Measurements from ENCODE around the gene ZNF324B.
"Not testable (repeated sequence)": the region's sequence is repeated elsewhere in the genome, so short reads cannot be mapped to it uniquely, and the experiment has no call there.

Gene ZNF324B

DNA sequence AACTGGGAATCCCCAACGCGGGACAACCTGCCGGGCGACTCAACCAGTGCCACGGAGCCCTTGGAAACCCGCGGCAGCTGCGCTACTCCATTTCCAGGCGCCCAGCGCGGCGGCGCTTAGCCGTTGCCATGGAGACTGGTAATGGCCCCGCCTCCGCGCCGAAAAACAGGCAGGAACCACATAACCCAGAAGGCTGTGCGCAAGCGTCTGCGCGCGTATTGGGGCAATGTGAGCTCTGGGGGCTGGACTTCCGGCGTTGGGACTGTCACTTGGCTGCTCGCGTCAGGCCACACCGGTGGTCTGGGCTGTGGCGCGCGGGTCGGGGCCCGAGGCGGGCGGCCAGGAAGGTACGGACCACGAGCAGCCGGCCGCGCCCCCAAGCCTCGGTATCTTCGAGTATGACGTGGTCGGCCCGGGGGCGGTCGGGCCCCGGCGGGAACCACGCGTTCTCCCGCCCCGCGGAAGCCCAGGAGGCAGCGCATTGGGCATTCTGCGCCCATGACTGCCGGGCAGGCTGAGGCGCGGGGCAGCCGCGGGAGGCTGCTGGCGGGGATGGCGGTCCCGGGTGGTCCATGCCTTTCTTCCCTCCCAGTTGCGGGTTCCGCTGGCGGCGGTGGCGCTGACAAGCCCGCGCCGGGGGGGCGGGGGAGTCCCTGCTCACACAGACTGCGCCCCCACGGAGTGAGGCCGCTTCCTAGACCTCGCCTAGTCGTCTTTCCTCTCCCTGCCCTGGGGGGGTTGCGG is at the start of gene ZNF324B:
Gene ZNF324B (plus strand): TSS at position 265 of the 744 bp plus-strand sequence. CDS start 2,080 bp downstream, outside the sequence.
- in situ Hi-C loops (cut with MboI; ENCODE audit: low sequenced_read_pairs) = no loop called here

DNA sequence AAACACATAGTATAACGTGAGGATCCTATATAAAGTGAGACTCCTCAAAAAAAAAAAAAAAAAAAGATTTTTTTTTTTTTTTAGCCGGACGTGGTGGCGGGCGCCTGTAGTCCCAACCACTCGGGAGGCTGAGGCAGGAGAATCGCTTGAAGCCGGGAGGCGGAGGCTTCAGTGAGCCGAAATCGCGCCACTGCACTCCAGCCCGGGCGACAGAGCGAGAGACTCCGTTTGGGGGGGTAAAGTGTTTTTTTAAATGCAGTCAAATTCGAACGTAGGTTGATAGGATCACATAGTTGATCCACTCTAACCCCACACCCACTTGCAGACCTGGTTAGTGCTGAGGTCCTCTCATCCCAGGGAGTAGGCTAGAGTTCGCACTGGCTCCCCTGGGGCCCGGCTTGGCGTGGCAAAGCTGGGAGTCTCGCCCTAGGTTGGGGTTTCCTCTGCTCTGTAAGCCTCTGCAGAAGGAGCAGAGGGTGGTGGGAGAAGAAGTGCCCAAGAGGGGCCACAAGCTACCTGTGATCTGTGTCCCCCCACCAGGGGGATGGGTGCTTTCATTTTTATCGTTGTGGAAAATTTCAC is 49.5 kb upstream of the ZNF324B start:
- in situ Hi-C loops (cut with MboI; ENCODE audit: low sequenced_read_pairs) = no loop called here

DNA sequence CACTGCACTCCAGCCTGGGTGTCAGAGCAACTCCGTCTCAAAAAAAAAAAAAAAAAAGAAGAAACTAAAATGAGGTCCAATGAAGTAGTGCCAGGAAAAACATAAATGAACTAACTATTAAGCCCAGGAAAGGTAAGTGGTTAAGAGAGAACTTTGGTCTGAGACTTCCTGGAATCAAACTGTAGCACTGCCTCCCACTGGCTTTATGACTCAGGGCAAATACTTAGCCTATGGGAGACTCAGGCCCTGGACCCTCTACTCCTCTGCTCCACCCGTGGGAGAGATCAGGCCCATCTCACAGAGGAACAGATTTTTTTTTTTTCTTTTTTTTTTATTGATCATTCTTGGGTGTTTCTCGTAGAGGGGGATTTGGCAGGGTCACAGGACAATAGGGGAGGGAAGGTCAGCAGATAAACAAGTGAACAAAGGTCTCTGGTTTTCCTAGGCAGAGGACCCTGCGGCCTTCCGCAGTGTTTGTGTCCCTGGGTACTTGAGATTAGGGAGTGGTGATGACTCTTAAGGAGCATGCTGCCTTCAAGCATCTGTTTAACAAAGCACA is 47.4 kb upstream of the ZNF324B start:
- in situ Hi-C loops (cut with MboI; ENCODE audit: low sequenced_read_pairs) = not testable (repeated sequence)

DNA sequence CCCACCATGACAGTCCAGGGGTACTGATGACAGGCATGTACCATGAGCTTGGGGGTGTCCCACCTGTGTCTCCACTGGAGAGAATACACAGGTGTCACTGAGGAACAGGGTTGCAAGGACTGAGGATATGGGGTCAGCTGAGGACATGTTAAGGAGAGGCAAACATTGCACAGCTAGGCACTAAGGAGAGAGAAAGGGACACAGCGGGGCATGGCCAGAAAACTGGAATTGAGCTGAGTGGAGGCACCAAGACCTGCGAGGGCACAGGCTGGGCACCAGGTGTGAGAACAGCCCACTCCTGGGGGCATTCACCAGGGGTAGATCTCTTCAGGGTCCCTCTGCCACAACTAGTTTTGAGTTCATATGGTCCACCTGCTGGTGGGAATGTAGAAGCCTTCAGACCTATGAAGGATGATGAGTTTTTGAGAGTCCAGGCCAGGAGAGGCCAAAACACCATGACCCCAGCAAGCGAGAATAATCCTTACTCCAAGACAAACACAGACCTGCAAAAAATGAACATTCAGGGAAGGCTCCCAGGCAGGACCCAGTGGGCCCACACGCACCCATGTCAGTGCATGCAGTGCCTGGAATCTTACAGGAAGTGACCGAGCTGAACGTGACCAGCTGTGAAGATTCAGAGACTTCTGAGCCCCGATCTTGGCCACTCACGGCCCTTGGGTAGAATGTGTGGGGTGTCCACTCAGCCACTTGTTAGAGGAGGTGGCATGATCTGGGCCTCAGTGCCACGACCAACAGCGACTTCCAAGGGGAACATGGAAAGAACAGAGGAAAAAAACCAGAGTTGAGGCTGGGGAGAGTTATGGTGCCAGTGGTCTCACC is 44.4 kb upstream of the ZNF324B start:
- in situ Hi-C loops (cut with MboI; ENCODE audit: low sequenced_read_pairs) = no loop called here

DNA sequence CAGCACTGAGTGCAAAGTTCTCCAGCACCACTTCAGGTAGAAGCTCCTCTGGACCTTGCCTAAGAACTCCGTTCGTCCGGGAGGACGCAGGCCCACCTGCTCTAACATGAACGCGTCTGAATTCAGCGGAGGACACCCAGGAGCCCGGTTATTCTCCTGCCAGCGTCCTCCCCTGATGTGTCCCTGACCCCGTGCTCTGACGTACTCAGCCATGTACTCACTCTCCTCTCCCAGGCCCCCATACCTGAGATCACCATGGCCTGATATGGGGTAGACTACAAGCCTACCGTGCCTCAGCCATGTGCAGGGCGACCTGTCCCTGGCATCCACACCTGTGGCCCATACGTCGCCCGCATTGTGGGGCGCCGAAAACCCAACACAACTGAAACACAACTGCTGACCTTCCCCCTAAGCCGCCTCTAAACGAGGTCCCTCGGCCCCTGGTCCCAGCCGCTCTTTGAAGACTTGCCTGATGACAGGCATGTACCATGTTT is 43.7 kb upstream of the ZNF324B start:
- in situ Hi-C loops (cut with MboI; ENCODE audit: low sequenced_read_pairs) = no loop called here

DNA sequence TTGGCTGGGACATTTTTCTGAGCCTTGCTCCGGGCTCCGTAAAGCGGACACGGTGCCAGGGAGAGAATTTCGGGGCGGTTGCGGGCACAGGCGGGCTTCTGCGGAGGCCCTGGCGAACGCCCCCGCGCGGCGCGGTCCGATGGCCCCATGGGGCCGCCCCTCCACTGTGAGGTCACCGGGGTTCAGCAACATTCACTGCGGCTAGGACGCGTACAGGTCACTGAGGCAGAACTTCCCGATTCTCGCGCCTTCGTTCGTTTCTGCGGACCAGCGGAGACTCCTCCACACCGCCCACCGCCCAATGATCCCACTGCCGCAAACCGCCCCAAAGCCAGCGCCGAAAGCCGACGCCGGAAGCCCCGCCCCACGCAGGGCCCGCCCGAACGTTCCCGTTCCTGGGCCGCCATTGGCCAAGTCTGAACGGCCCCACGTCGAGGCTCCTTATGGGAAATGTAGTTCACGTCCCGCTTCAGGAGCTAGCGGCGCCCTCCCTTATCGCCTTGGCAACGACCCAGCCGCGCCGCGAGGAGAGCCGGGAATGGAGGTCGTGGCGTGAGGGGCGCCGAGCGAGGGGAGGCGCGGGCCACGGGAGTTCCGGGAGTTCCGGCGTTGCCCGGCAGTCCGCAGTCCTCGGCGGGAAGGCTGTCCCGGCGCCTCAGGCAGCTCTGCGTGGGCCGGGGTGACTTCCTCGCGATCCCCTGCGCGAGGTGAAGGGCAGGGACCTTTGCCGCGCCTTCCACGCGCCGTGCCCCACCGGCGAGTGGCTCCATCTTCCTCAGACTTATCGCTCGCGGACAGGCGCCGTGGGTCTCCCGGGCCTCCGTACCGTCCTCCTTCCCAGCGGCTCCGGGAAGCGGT is 43.0 kb upstream of the ZNF324B start, which contains the start of gene ZNF584:
Gene ZNF584 (plus strand): TSS at position 498 of the 858 bp plus-strand sequence. CDS start 499 bp downstream, outside the sequence.
- in situ Hi-C loops (cut with MboI; ENCODE audit: low sequenced_read_pairs) = no loop called here

DNA sequence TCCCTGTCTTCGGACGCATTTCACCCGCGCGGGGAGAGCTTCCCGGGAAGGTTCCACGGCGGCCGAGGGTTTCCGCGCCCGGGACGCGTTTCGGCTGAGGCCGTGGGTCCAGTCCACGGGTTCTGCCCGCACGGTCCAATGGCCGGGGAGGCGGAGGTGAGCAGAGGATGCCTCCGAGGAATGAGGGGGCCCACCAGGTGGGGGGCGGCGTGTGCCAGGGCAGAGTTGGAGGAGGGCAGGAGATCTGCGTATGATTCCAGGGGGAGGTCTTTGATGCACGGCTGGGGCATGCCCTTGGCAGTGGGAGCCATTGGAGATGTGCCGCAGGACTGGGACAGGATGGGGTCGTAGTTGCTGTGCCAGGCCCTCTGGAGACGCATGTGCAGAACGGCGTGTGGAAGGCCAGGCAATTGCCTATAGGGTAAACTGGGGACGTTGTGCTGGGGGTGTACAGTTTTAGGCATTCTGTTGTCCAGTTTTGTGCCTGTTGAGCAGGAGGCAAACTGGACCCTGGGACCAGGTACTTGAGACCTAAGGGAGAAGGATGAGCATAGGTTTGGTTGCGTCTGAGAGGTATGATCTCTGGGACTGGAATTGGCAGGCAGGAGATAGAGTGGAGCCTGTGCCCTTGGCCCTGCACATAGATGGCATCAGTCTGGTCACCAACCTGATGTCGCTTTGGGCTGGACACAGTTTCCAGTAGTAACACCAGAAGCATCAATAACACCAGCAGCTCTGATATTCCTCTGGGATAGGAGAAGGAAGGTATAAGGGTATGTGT is 42.2 kb upstream of the ZNF324B start:
- in situ Hi-C loops (cut with MboI; ENCODE audit: low sequenced_read_pairs) = no loop called here

DNA sequence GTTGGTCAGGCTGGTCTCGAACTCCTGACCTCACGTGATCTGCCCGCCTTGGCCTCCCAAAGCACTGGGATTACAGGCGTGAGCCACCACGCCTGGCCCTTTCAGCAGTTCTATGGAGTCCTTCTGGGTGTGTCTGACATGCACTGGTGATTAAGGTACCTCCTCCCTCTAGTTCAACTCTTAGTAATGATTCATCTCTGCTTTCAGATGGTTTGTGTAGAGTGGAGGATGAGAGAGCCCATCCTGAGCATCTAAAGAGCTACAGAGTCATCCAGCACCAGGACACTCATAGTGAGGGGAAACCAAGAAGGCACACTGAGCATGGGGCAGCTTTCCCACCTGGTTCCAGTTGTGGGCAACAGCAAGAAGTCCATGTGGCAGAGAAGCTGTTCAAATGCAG is 34.8 kb upstream of the ZNF324B start:
- in situ Hi-C loops (cut with MboI; ENCODE audit: low sequenced_read_pairs) = no loop called here

DNA sequence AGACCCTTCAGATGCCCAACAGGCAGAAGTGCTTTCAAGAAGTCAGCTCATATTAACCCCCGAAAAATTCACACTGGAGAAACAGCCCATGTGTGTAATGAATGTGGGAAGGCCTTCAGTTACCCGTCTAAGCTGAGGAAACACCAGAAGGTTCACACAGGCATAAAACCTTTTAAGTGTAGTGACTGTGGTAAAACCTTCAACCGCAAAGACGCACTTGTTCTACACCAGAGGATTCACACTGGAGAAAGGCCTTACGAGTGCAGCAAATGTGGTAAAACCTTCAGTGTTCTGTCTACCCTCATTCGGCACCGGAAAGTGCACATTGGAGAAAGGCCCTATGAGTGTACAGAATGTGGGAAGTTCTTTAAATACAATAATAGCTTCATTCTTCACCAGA is 34.4 kb upstream of the ZNF324B start:
- in situ Hi-C loops (cut with MboI; ENCODE audit: low sequenced_read_pairs) = no loop called here

DNA sequence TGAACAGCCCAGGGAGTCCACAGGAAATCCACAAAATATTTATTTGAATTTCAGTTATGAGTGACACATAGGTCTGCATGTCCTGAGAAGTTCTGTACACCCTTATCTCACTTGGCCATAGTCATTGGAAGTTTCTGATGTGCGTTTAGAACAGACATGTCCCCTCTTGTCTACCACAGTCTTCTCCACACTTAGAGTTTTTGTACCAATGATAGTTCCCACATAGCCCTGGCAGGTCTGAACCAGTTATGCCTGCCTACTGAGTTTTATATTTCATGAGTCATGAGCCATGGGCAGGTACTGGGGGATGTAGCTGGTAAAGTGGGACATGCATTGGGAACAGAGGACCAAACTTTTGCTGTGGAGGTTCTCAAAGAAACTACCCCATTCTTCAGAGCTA is 22.8 kb upstream of the ZNF324B start:
- in situ Hi-C loops (cut with MboI; ENCODE audit: low sequenced_read_pairs) = no loop called here

DNA sequence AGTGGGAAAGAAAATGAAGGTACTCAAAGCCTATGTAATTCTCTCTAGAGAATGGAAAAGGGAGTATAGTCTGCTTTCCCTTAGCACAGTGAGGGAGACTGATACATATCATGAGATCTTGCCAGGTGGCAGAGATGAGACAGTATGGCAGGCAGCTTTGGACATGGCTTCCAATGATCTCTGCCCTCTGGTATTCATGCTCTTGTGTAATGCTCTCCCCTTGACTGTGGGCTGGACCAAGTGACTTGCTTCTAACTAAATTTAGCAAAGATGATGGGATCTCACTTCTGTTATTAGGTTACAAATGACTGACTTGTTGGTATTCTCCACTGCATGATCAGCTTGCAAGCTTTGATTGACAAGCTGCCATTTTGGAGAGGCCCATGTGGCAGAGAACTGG is 21.7 kb upstream of the ZNF324B start:
- in situ Hi-C loops (cut with MboI; ENCODE audit: low sequenced_read_pairs) = no loop called here

DNA sequence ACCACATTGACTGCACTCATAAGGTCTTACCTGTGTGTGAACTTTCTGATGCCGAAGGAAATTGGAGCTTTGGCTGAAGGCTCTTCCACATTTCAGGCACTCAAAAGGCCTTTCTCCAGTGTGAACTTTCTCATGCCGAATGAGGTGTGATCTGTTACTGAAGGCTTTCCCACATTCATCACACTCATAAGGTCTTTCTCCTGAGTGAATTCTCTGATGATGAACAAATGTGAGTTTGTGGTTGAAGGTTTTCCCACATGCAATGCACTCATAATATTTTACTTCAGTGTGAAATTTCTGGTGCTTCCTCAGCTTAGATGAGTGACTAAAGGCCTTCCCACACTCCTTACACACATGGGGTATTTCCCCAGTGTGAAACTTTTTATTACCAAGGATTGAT is 17.2 kb upstream of the ZNF324B start:
- in situ Hi-C loops (cut with MboI; ENCODE audit: low sequenced_read_pairs) = no loop called here

DNA sequence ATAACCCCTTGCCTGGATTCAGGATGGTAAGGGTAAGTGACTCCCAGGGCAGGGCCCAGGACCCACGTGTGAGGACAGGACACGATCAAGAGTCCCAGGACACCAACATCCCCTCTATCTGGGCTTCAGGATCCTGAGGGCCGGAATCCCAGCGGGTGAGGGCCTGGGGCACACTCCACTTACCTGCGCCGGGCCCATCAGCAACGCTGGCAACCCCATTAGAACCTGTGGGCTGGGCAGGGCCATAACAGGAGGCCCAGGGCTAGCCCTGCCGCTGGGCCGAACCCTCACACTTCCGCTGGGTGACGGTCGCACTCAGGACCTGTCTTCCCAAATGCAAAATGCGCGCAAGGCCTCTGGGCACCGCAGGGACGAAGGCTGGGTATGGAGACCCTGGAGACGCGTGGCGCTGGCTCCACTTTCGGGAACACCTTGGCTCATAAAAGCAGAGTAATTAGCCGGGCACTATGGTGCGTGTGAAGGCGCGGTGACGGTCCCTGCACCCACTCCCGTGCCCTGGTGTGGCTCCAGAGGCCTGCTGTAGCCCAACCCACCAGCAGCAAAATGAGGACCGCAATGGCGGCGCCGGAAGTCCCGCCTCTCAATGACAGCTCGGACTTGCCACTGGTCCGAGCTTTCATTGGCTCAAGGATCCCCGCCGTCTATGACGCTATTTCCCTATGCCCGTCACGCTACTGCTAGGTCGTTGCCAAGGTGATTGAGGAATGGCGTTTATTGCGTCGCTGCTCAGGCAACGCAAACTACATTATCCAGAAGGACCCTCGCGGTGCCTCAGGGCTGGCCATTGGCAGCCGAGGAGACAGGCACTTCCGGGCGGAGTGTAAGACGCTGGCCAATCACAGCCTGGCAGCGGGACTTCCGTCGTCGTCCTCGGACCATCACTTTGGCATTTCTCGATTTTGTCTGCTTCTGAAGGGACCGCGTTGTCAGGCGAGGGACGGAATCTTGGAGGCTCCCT is 11.6 kb upstream of the ZNF324B start, which contains the start of gene ZNF132:
Gene ZNF132 (minus strand): TSS at position 578 of the 979 bp plus-strand sequence. CDS start 332 bp downstream, at position 246.
- in situ Hi-C loops (cut with MboI; ENCODE audit: low sequenced_read_pairs) = no loop called here

DNA sequence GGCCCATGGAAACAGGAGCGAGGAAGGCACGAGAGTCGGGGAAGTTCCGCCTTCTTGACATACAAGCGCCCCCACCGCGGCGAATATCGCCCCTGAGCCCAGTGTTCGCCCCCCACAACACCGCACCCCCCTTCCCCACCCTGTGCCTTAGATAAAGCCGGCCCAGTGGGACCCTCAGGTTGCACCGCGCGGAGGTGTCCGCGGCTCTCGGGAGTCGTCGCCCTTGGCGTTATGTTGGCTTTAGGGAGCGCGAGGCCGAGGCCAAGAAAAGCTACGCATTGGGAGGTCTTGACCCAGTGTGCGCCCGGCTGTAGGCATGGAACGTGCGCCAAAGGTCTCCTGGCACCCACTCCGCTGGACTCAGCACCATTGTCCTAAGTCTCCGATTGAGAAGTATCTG is 10.9 kb upstream of the ZNF324B start:
- in situ Hi-C loops (cut with MboI; ENCODE audit: low sequenced_read_pairs) = no loop called here

DNA sequence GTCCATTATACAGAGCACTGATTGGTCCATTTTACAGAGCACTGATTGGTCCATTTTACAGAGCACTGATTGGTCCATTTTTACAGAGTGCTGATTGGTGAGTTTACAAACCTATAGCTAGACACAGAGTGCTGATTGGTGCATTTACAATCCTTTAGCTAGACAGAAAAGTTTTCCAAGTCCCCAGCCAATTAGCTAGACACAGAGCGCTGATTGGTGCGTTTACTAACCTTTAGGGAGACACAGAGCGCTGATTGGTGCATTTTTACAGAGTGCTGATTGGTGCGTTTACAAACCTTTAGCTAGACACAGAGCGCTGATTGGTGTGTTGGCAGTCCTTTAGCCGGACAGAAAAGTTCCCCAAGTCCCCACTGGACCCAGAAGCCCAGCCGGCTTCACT is 8.4 kb upstream of the ZNF324B start:
- in situ Hi-C loops (cut with MboI; ENCODE audit: low sequenced_read_pairs) = not testable (repeated sequence)

DNA sequence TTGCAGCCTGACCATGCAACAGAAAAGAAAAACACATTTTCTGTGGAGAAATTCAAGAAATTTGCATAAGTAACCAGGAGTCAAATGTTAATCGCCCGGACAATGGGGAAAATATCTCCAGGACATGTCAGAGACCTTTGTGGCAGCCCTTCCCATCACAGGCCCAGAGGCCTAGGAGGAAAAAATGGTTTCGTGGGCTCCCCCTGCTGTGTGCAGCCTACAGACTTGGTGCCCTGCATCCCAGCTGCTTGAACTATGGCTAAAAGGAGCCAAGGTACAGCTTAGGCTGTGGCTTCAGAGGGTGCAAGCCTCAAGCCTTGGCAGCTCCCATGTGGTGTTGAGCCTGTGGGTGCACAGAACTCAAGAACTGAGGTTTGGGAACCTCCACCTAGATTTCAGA is 2.6 kb upstream of the ZNF324B start:
- in situ Hi-C loops (cut with MboI; ENCODE audit: low sequenced_read_pairs) = not testable (repeated sequence)

DNA sequence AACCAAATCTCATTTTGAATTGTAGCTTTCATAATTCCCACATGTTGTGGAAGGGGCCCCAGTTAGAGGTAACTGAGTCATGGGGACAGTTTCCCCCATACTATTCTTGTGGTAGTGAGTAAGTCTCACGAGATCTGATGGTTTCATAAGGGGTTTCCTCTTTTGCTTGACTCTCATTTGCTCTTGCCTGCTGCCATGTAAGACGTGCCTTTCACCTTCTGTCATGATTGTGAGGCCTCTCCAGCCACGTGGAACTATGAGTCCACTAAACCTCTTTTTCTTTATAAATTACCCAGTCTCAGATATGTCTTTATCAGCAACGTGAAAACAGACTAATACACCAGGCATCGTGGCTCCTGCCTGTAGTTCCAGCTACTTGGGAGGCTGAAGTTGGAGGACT is 1.4 kb upstream of the ZNF324B start:
- in situ Hi-C loops (cut with MboI; ENCODE audit: low sequenced_read_pairs) = not testable (repeated sequence)

DNA sequence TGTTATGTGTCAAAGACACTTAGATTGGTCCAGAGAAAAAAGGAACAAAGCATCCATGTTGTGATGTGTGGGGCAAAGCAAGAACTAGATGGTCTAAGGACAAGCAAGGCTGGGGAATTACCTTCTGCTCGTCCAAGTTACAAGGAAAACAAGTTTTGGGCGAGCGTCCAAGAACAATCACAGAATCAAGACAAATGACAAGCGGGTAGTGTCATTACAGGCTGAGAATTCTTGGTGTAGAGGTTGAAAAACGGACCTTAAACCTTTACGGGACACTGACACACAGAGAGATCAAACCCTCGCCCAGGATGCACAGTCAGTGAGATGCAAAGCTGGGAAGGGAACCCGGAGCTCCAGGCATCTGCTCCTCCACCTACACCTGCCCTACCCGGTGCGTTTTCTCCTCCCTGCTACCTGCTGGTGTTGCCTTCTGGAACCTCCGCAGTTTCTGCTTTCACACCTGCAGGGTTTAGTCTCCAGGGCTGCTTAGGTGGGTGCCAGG is 515 bp upstream of the ZNF324B start:
- in situ Hi-C loops (cut with MboI; ENCODE audit: low sequenced_read_pairs) = no loop called here
